ENCODE measurements around the gene ZEB1.

Gene ZEB1

DNA sequence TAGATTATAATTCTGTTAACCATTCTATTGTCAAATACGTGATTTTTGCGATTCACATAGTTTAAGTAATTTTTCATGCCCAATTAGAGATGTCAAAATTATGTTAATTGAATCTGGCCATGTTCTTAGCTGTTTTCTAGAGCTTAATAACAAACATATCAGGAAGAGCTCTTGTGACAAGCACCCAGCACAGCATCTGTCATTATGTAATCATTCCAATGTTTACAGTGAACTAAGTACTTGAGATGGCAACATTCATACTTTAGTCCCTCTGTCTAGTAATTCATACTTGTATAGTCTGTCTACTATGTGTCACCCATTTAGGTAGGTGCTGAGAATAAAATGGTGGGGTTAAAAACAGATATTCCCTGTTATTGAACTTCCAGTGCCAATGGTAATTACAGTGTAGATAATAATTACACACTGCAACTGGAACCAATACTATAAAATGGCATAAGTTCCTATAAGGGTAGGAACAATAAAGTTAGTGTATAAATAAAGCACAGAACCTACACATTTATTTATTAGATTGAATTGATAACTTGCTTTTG, 55.2 kb downstream of the ZEB1 start:
- TF ChIP-seq RAD21 (IDR thresholded peaks at IDR 0.05; ENCODE audit: low read depth) (no peak), EP300 (IDR thresholded peaks at IDR 0.05; ENCODE audit: borderline replicate concordance) (no peak), TCF12 (IDR thresholded peaks at IDR 0.05; ENCODE audit: low read depth) (no peak), TEAD4 (IDR thresholded peaks at IDR 0.05) (no peak), FOXM1 (IDR thresholded peaks at IDR 0.05; ENCODE audit: borderline replicate concordance, low read depth) (no peak), YY1 (IDR thresholded peaks at IDR 0.05; ENCODE audit: low read depth) (no peak), ZBTB7A (IDR thresholded peaks at IDR 0.05; ENCODE audit: low read depth) (no peak), EGR1 (IDR thresholded peaks at IDR 0.05) (no peak), CEBPB (IDR thresholded peaks at IDR 0.05) (no peak), NFIC (IDR thresholded peaks at IDR 0.05) (no peak), CREB1 (IDR thresholded peaks at IDR 0.05; ENCODE audit: low read depth) (no peak), TAF1 (IDR thresholded peaks at IDR 0.05; ENCODE audit: low read depth) (no peak)
- TF ChIP-seq, protein P1, sequence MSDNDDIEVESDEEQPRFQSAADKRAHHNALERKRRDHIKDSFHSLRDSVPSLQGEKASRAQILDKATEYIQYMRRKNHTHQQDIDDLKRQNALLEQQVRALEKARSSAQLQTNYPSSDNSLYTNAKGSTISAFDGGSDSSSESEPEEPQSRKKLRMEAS (IDR thresholded peaks at IDR 0.05): no peak
- TF ChIP-seq, protein P2, sequence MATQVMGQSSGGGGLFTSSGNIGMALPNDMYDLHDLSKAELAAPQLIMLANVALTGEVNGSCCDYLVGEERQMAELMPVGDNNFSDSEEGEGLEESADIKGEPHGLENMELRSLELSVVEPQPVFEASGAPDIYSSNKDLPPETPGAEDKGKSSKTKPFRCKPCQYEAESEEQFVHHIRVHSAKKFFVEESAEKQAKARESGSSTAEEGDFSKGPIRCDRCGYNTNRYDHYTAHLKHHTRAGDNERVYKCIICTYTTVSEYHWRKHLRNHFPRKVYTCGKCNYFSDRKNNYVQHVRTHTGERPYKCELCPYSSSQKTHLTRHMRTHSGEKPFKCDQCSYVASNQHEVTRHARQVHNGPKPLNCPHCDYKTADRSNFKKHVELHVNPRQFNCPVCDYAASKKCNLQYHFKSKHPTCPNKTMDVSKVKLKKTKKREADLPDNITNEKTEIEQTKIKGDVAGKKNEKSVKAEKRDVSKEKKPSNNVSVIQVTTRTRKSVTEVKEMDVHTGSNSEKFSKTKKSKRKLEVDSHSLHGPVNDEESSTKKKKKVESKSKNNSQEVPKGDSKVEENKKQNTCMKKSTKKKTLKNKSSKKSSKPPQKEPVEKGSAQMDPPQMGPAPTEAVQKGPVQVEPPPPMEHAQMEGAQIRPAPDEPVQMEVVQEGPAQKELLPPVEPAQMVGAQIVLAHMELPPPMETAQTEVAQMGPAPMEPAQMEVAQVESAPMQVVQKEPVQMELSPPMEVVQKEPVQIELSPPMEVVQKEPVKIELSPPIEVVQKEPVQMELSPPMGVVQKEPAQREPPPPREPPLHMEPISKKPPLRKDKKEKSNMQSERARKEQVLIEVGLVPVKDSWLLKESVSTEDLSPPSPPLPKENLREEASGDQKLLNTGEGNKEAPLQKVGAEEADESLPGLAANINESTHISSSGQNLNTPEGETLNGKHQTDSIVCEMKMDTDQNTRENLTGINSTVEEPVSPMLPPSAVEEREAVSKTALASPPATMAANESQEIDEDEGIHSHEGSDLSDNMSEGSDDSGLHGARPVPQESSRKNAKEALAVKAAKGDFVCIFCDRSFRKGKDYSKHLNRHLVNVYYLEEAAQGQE (IDR thresholded peaks at IDR 0.05; ENCODE audit: low read depth): no peak
- TF ChIP-seq, protein P3, sequence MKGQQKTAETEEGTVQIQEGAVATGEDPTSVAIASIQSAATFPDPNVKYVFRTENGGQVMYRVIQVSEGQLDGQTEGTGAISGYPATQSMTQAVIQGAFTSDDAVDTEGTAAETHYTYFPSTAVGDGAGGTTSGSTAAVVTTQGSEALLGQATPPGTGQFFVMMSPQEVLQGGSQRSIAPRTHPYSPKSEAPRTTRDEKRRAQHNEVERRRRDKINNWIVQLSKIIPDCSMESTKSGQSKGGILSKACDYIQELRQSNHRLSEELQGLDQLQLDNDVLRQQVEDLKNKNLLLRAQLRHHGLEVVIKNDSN (IDR thresholded peaks at IDR 0.05): no peak

DNA sequence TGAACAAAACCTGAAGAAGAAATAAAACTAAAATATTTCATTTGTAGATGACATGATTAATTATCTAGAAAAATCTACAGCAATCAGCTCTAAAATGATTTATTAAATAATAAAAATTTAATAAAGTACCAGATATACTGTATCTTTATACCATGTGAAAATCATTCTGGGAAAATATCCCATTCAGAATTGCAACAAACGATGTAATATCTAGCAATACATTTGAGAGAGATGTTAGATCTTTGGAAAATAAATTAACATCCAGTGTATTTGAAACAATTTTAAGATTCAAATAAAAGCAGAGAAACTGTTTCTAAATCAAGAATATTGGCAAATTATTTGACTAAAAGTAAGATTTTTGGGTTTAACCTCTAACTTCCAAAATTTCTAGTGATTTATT, 62.2 kb downstream of the ZEB1 start:
- TF ChIP-seq TAF1 (IDR thresholded peaks at IDR 0.05; ENCODE audit: low read depth): no peak
- no peak for TF ChIP-seq FOXM1 (IDR thresholded peaks at IDR 0.05; ENCODE audit: borderline replicate concordance, low read depth)
- TF ChIP-seq EGR1 (IDR thresholded peaks at IDR 0.05): no peak
- TF ChIP-seq ZBTB7A (IDR thresholded peaks at IDR 0.05; ENCODE audit: low read depth): no peak
- TF ChIP-seq, protein P2 (IDR thresholded peaks at IDR 0.05; ENCODE audit: low read depth): no peak
- no peak for TF ChIP-seq TEAD4 (IDR thresholded peaks at IDR 0.05)
- no peak for TF ChIP-seq EP300 (IDR thresholded peaks at IDR 0.05; ENCODE audit: borderline replicate concordance)
- TF ChIP-seq TCF12 (IDR thresholded peaks at IDR 0.05; ENCODE audit: low read depth): no peak
- TF ChIP-seq, protein P3 (IDR thresholded peaks at IDR 0.05): no peak
- TF ChIP-seq RAD21 (IDR thresholded peaks at IDR 0.05; ENCODE audit: low read depth): no peak
- TF ChIP-seq, protein P1 (IDR thresholded peaks at IDR 0.05): no peak
- TF ChIP-seq CEBPB (IDR thresholded peaks at IDR 0.05): no peak
- no peak for TF ChIP-seq YY1 (IDR thresholded peaks at IDR 0.05; ENCODE audit: low read depth)
- no peak for TF ChIP-seq CREB1 (IDR thresholded peaks at IDR 0.05; ENCODE audit: low read depth)
- TF ChIP-seq NFIC (IDR thresholded peaks at IDR 0.05): no peak

DNA sequence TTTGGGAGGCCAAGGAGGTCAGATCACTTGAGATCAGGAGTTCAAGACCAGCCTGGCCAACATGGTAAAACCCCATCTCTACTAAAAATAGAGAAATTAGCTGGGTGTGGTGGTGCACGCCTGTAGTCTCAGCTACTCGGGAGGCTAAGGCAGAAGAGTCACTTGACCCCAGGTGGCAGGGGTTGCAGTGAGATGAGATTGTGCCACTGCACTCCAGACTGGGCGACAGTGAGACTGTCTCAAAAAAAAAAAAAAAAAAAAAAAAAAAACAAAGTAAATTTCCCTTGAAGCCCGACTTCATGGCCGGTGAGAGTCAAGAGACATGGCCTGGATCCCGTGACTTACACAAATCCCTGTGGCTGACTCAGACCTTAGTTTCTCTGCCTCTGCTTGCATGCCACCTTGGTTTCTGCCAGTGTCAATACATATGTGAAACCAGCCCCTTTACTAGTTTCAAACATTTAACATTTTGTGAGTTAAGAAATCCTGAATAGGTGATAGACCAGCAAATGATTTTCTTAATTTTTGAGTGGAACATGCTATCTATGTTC, 62.8 kb downstream of the ZEB1 start:
- TF ChIP-seq TAF1 (IDR thresholded peaks at IDR 0.05; ENCODE audit: low read depth) (no peak), TEAD4 (IDR thresholded peaks at IDR 0.05) (no peak), CEBPB (IDR thresholded peaks at IDR 0.05) (no peak), TCF12 (IDR thresholded peaks at IDR 0.05; ENCODE audit: low read depth) (no peak), ZBTB7A (IDR thresholded peaks at IDR 0.05; ENCODE audit: low read depth) (no peak), FOXM1 (IDR thresholded peaks at IDR 0.05; ENCODE audit: borderline replicate concordance, low read depth) (no peak), CREB1 (IDR thresholded peaks at IDR 0.05; ENCODE audit: low read depth) (no peak), YY1 (IDR thresholded peaks at IDR 0.05; ENCODE audit: low read depth) (no peak)
- TF ChIP-seq, protein P1 (IDR thresholded peaks at IDR 0.05): no peak
- TF ChIP-seq, protein P2 (IDR thresholded peaks at IDR 0.05; ENCODE audit: low read depth): no peak
- TF ChIP-seq, protein P3 (IDR thresholded peaks at IDR 0.05): no peak
